Activated CD4-positive, alpha-beta T cell treated with anti-CD3 and anti-CD28 coated beads, Interleukin-2, amount 10 ng/mL, durations not matched to agents 7 days and 5 days (primary cell): ENCODE results near the gene MTA3. TPM values are rescaled to one million over a fixed set of nuclear protein-coding genes. Genes with fewer than 3 reads are reported as not detected.
"Not testable (repeated sequence)": the region's sequence is repeated elsewhere in the genome, so short reads cannot be mapped to it uniquely, and the experiment has no call there.

Source experiments
- CTCF ChIA-PET: fragments of 350-600 bp; sonication (Branson Sonifier 250); formaldehyde crosslinking; loops from one replicate; lab custom pipeline; 2021; ENCODE audit warnings: antibody characterized with exemption; lab: Charles Lee
- POLR2A ChIA-PET: fragments of 350-600 bp; sonication (Branson Sonifier 250); formaldehyde crosslinking; loops from one replicate; lab custom pipeline; 2021; ENCODE audit warnings: antibody characterized with exemption; lab: Charles Lee
- DNase-seq: peaks from one replicate; pipeline ENCODE4 v3.0.0-alpha.2; 2020
- H3K27ac Mint-ChIP-seq: one replicate; pipeline ENCODE4 v1.8.0; 2021; ENCODE audit warnings: mild to moderate bottlenecking, moderate library complexity, mixed read lengths
- H3K27me3 Mint-ChIP-seq: one replicate; pipeline ENCODE4 v1.8.0; 2021; ENCODE audit warnings: mixed read lengths
- H3K36me3 Mint-ChIP-seq: one replicate; pipeline ENCODE4 v1.8.0; 2021; ENCODE audit warnings: low read depth, mixed read lengths
- H3K4me1 Mint-ChIP-seq: one replicate; pipeline ENCODE4 v1.8.0; 2021; ENCODE audit warnings: mixed read lengths
- H3K4me3 Mint-ChIP-seq: one replicate; pipeline ENCODE4 v1.8.0; 2021; ENCODE audit warnings: mild to moderate bottlenecking, moderate library complexity, mixed read lengths
- H3K9me3 Mint-ChIP-seq: one replicate; pipeline ENCODE4 v1.8.0; 2021; ENCODE audit warnings: mixed read lengths
- total RNA-seq, 2 experiments: library from RNA; stranded (reverse); gene quantifications; one replicate each; pipeline ENCODE4 v1.2.3, GENCODE V29; 2021

The MTA3 gene
- total RNA-seq, 2 experiments from 2014 or later: 34.5 to 36.5 TPM

DNA sequence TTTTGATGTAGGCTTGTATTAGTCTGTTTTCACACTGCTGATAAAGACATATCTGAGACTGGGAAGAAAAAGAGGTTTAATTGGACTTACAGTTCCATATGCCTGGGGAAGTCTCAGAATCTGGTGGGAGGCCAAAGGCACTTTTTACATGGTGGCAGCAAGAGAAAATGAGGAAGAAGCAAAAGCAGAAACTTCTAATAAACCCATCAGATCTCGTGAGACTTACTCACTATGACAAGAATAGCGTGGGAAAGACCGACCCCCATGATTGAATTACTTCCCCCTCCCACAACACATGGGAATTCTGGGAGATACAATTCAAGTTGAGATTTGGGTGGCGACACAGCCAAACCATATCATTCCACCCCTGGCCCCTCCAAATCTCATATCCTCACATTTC lies 162.9 kb downstream of the MTA3 start:
- H3K27ac Mint-ChIP-seq, H3K4me3 Mint-ChIP-seq, POLR2A ChIA-PET, DNase-seq, H3K27me3 Mint-ChIP-seq, CTCF ChIA-PET, H3K4me1 Mint-ChIP-seq: not testable (repeated sequence)
- H3K36me3 Mint-ChIP-seq: peaks cover 65% of the 10 kb centered on the region
- H3K9me3 Mint-ChIP-seq: peaks cover 32% of the 10 kb centered on the region

DNA sequence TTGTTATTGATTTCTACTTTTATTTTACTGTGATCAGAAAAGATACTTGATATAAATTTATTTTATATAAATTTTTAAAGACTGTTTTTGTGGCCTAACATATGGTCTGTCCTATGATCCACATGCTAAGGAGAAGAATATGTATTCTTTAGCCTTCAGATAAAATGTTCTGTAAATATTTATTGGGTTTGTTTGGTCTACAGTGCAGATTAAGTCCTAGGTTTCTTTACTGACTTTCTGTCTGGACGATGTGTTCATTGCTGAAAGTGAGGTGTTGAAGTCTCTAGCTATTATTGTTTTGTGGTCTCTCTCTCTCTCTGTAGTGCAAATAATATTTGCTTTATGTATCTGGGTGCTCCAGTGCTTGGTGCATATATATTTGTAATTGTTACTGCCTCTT lies 165.4 kb downstream of the MTA3 start:
- CTCF ChIA-PET: no interaction called here
- POLR2A ChIA-PET: no interaction called here
- H3K9me3 Mint-ChIP-seq: peaks cover 42% of the 10 kb centered on the region
- no peak overlapping the region for H3K27ac Mint-ChIP-seq
- H3K4me1 Mint-ChIP-seq: no peaks in the 10 kb centered on the region
- no peak overlapping the region for H3K4me3 Mint-ChIP-seq
- no peak for DNase-seq
- no peaks in the 10 kb centered on the region for H3K27me3 Mint-ChIP-seq
- H3K36me3 Mint-ChIP-seq: peaks cover 81% of the 10 kb centered on the region

DNA sequence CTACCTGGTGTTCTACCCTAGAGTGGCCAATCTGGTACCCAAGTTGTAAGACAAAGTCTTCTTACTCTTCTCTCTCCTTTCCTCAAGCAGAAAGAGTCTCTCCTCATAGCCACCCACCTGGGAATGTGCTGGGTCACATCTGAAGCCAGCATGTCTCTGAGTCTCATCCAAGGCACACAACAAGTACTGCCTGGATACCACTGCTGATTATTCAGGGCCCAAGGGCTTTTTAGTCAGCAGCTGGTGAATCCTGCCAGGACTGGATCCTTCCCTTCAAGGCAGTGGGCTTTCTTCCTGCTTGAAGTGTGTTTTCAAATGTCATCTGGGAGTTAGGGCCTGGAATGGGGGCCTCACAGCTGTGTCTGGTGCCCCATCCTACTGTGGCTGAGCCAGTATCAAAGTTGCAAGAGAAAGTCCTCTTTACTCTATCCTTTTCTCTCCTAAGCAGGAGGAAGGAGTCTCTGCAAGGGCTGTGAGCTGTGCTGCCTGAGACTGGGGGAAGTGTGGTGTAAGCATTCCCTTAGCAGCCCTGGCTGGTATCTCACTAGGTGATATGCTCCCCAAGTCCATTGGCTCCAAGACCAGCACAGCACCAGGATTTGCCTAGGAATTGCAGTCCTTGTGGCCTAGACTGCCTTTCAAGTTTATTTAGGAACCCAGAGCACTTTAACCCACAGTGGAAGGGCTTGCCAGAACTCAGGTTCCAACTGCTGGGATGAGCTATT lies 168.3 kb downstream of the MTA3 start:
- H3K9me3 Mint-ChIP-seq: peaks cover 49% of the 10 kb centered on the region
- ChIA-PET POLR2A (no interaction called here), CTCF (interaction anchor here (0.6 kb wide), 1 partner anchor 919 kb away, joined by 4 read pairs; no protein-coding TSS in a partner anchor)
- H3K27me3 Mint-ChIP-seq: no peaks in the 10 kb centered on the region
- H3K4me1 Mint-ChIP-seq: peaks cover 9% of the 10 kb centered on the region
- no peak overlapping the region for H3K27ac Mint-ChIP-seq
- H3K4me3 Mint-ChIP-seq: no peak overlapping the region
- DNase-seq: no peak
- H3K36me3 Mint-ChIP-seq: peaks cover 83% of the 10 kb centered on the region

DNA sequence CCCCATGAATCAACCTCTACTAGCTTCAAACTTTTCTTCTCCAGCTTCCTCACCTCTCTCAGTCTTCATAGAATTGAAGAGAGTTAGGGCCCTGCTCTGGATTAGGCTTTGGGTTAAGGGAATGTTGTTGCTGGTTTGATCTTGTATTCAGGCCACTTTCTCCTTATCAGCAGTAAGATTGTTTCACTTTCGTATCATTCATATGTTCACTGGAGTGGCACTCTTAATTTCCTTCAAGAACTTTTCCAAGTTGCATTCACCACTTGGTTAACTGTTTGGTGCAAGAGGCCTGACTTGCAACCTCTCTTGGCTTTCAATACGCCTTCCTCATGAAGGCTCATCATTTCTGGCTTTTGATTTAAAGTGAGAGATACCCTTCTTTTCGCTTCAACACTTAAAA lies 172.7 kb downstream of the MTA3 start:
- H3K9me3 Mint-ChIP-seq: peaks cover 28% of the 10 kb centered on the region
- peak overlapping the region; percentile 74 for H3K27ac Mint-ChIP-seq
- H3K36me3 Mint-ChIP-seq: peaks cover 59% of the 10 kb centered on the region
- peaks cover 9% of the 10 kb centered on the region for H3K4me1 Mint-ChIP-seq
- H3K4me3 Mint-ChIP-seq: no peak overlapping the region
- no peak for DNase-seq
- CTCF ChIA-PET: interaction anchor here (0.8 to 1.4 kb wide), 2 partner anchors 26 to 73 kb away, joined by 3 read pairs; no protein-coding TSS in a partner anchor
- H3K27me3 Mint-ChIP-seq: no peaks in the 10 kb centered on the region
- POLR2A ChIA-PET: interaction anchor here (0.6 kb wide), 1 partner anchor 14 kb away, joined by 3 read pairs; no protein-coding TSS in a partner anchor

DNA sequence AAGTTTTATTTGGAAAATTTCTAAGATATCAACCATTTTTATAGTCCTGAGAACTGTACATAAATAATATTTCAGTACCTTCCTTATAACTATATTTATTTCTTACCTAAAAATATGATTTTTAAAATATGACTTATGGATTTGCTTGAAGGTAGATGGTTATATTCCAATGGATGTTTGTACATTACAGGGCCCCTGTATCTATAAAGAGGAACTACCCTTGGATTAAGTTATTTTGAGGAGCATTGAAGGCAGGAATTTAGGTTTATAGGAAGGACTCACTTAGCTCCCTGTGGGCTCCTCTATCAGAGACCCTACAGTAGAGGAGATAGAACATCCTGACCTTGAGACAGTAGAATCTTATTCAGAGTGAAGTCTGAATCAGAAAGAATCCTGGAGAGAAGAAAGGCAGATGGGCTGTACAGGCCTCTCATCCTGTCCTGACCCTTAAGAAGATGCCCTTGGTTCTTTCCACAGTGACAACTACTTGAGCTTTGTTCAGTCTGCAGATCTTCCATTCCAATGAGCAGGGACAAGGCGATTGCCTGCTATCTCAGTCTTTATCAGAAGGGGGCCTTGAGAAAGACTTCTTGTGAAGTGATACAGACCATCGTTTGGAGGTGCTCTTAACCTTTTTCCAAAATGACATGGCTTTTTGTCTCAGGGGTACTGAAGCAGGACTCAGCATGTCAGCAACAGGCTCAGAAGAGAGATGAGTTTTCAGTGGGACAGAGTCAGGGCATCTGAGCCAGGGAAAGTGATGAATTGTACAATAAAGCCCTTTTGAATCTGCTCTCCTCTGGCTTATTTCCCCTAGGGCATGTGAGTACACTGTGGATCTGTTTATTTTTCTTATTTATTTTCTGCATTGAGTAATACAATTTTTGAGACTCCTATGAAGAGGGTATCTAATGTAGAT lies 174.6 kb downstream of the MTA3 start:
- Mint-ChIP-seq H3K4me1 (peaks cover 9% of the 10 kb centered on the region), H3K27me3 (no peaks in the 10 kb centered on the region), H3K36me3 (peaks cover 41% of the 10 kb centered on the region), H3K4me3 (no peak overlapping the region), H3K9me3 (peaks cover 19% of the 10 kb centered on the region), H3K27ac (no peak overlapping the region)
- POLR2A ChIA-PET: no interaction called here
- CTCF ChIA-PET: interaction anchor here (1.2 kb wide), 1 partner anchor 10 kb away, joined by 3 read pairs; no protein-coding TSS in a partner anchor
- DNase-seq: no peak

DNA sequence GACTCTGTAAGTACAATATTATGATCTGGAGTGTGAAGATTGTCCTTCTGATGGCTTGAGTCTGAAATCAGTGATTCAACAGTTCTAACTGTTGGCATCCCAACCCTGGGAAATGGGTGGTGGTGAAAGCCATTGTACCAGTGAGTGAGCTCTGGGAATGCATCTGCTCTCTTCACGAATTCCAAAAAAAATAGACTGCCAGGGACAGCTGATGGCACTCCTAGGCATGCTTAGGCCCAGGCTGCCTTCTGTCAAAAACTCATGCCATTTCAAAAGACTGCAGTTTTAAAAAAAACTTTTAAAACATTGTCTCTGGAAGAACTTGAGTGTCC lies 175.2 kb downstream of the MTA3 start:
- H3K27ac Mint-ChIP-seq: no peak overlapping the region
- DNase-seq: no peak
- peaks cover 9% of the 10 kb centered on the region for H3K4me1 Mint-ChIP-seq
- H3K36me3 Mint-ChIP-seq: peaks cover 35% of the 10 kb centered on the region
- ChIA-PET CTCF (no interaction called here), POLR2A (no interaction called here)
- no peak overlapping the region for H3K4me3 Mint-ChIP-seq
- peaks cover 16% of the 10 kb centered on the region for H3K9me3 Mint-ChIP-seq
- H3K27me3 Mint-ChIP-seq: no peaks in the 10 kb centered on the region

DNA sequence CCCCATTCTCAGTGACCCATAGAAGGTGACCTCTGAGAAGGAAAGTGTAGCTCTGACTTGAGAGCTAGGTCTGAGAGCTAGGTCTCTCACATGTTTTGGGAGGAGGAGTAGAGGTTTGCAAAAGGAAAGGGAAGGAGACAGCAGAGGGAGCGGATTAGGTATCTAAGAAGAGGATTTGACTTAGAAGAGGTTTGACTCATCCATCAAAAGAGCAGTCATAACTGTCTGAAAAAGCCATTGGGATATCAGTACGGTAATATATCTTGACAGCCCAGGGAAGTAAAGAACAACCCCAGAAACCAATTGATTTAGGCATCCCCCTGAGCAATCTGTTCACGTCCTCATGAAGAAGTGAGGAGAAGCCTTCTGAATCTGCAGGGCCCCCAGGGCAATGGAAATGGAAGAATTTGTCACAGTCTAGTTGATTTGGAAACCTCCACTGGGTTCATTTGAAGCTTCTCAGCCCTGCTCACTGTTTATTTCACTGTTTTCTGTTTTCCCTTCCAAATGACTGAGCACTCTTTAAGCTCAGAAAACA lies 176.2 kb downstream of the MTA3 start:
- ChIA-PET POLR2A (no interaction called here), CTCF (no interaction called here)
- Mint-ChIP-seq H3K9me3 (peaks cover 10% of the 10 kb centered on the region), H3K27ac (no peak overlapping the region), H3K27me3 (no peaks in the 10 kb centered on the region), H3K4me3 (no peak overlapping the region), H3K36me3 (peaks cover 27% of the 10 kb centered on the region), H3K4me1 (peaks cover 9% of the 10 kb centered on the region)
- DNase-seq: no peak

DNA sequence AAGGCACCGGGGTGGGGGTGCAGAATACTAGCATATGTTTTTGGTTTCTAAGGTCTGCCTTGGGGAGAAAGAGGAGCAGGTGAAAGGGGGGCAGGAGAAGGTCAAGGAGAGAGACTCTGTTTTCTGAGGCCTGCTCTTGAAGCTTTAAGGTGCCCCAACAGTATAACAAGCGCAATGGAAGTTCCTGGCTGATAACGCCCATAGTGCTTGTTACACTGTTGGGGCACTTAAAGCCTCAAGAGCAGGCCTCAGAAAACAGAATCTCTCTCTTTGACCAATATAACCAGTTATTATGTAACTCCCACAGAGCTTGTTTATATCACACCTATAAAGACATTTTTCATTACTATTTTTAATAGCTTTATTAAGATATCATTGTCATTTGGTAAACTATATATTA lies 179.0 kb downstream of the MTA3 start:
- Mint-ChIP-seq H3K4me1 (no peaks in the 10 kb centered on the region), H3K4me3 (no peak overlapping the region), H3K9me3 (peaks cover 4% of the 10 kb centered on the region), H3K27ac (no peak overlapping the region), H3K27me3 (no peaks in the 10 kb centered on the region), H3K36me3 (peaks cover 14% of the 10 kb centered on the region)
- ChIA-PET CTCF (no interaction called here), POLR2A (no interaction called here)
- DNase-seq: no peak

DNA sequence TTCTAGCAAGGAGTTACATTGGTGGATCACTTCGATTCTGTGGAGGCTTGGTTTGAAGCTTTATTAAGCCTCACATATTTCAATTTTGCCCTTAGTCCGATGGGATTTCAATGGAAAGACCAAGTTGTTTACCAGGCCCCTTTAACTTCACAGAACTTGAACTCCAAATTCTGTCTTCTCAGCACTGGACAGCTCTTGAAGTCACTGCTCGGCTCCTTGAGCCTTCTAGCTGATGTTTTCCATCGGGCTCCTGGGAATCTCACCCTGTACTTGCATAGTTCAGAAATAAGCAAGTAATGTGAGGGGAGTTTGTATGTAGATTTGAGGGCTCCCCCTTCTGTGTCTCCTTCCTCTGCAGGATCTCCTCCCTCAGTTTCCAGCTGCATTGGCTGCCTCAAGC lies 180.4 kb downstream of the MTA3 start:
- Mint-ChIP-seq H3K4me1 (no peaks in the 10 kb centered on the region), H3K36me3 (peaks cover 3% of the 10 kb centered on the region), H3K9me3 (no peaks in the 10 kb centered on the region), H3K27ac (no peak overlapping the region), H3K27me3 (no peaks in the 10 kb centered on the region), H3K4me3 (no peak overlapping the region)
- no peak for DNase-seq
- ChIA-PET POLR2A (no interaction called here), CTCF (no interaction called here)

DNA sequence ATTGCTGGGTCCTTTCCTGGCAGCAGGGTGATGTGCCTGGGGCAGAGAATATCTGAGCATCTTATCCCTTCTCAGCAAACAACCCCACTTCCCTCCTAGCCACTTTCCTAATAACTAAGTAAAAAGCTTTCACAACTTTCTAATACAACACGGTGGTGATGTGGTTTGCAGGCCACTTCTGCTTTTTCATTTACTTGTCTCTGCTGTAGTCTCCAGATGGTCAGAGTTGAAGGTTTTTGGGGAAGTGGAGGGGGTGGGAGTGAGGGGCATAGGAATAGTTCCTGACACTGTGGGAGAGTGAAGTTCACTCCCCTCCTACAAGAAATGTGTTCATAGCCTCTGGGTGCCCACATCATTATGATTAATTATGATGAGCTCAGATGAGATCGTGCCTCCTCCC lies 183.9 kb downstream of the MTA3 start:
- Mint-ChIP-seq H3K27me3 (no peaks in the 10 kb centered on the region), H3K27ac (no peak overlapping the region), H3K4me3 (no peak overlapping the region), H3K9me3 (no peaks in the 10 kb centered on the region), H3K36me3 (peaks cover 2% of the 10 kb centered on the region), H3K4me1 (no peaks in the 10 kb centered on the region)
- ChIA-PET CTCF (interaction anchor here (1.0 to 1.2 kb wide), 2 partner anchors 10 to 14 kb away, joined by 3 read pairs; no protein-coding TSS in a partner anchor), POLR2A (no interaction called here)
- no peak for DNase-seq

DNA sequence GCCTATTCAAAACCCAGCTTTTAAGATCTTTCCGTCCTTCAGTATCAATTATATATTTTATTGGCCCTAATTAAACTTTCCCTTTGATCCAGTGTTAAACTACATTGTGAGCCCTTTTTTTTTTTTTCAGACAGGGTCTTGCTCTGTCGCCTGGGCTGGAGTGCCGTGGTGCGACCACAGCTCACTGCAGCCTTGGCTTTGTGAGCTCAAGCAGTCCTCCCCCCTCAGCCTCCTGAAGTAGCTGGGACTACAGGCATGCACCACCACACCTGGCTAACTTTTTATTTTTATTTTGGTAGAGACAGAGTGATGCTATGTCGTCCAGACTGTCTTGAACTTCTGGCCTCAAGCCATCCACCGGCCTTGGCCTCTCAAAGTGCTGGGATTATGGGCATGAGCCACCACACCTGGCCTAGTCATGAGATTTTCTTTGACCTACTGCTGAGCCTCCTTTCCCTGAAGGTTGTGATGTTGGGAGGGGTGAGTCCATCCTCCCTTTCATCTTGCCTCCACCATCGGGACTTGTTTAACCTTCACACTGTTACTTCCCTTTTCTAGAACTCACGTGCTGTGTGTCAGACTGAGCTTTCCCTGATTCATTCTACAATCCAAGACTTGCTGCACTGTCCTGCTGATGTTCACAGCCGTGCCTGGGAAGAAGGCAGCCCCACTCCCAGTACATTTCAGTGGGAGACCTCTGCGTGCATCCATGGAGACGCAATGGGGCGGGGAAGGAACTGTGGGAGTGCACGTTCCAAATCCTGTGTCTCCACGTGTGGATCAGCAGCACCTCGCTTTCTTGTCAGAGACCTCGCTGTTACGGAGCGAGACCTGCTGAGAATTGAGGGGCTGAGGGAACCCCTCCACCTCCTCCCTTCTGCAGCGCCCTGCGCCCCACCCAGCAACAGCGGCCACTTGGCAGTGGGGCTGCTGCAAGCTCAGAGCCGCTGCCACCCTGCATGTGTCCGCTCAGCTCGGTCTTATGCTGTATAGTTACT lies 184.7 kb downstream of the MTA3 start:
- DNase-seq: no peak
- Mint-ChIP-seq H3K4me3 (no peak overlapping the region), H3K9me3 (no peaks in the 10 kb centered on the region), H3K27me3 (no peaks in the 10 kb centered on the region), H3K36me3 (peaks cover 2% of the 10 kb centered on the region), H3K27ac (no peak overlapping the region), H3K4me1 (no peaks in the 10 kb centered on the region)
- ChIA-PET POLR2A (no interaction called here), CTCF (interaction anchor here (1.0 to 1.1 kb wide), 2 partner anchors 11 to 90 kb away, joined by 3 read pairs; no protein-coding TSS in a partner anchor)
